Activated CD4-positive, alpha-beta T cell treated with anti-CD3 and anti-CD28 coated beads, Interleukin-2, amount 10 ng/mL, durations not matched to agents 24 days and 14 days (primary cell): ENCODE data around the gene MYL3. TPM values are rescaled to one million over a fixed set of nuclear protein-coding genes. Genes with fewer than 3 reads are reported as not detected.
"Not testable (repeated sequence)": the region's sequence is repeated elsewhere in the genome, so short reads cannot be mapped to it uniquely, and the experiment has no call there.

ENCODE experiments used
- DNase-seq: peaks from one replicate; pipeline ENCODE4 v3.0.0; 2022
- H3K27ac Mint-ChIP-seq: one replicate; pipeline ENCODE4 v1.8.0; 2022; ENCODE audit warnings: mild to moderate bottlenecking, mixed read lengths
- H3K27me3 Mint-ChIP-seq: one replicate; pipeline ENCODE4 v1.8.0; 2022; ENCODE audit warnings: mixed read lengths
- H3K36me3 Mint-ChIP-seq: one replicate; pipeline ENCODE4 v1.8.0; 2022; ENCODE audit warnings: low read depth, mild to moderate bottlenecking, mixed read lengths
- H3K4me1 Mint-ChIP-seq: one replicate; pipeline ENCODE4 v1.8.0; 2021; ENCODE audit warnings: mixed read lengths
- H3K4me3 Mint-ChIP-seq: one replicate; pipeline ENCODE4 v1.8.0; 2022; ENCODE audit warnings: mild to moderate bottlenecking, moderate library complexity, mixed read lengths
- H3K9me3 Mint-ChIP-seq: one replicate; pipeline ENCODE4 v1.8.0; 2021; ENCODE audit warnings: mixed read lengths
- intact Hi-C: fragments of 100-400 bp; cut with micrococcal nuclease; formaldehyde crosslinking; loops from one replicate; pipeline ENCODE4 v1.15.1; 2023
- total RNA-seq: library from RNA; stranded (reverse); gene quantifications from 2 replicates; pipeline ENCODE4 v1.2.3, GENCODE V29; 2022

MYL3 gene
- total RNA-seq, 1 donor from 2014 or later = not detected

DNA sequence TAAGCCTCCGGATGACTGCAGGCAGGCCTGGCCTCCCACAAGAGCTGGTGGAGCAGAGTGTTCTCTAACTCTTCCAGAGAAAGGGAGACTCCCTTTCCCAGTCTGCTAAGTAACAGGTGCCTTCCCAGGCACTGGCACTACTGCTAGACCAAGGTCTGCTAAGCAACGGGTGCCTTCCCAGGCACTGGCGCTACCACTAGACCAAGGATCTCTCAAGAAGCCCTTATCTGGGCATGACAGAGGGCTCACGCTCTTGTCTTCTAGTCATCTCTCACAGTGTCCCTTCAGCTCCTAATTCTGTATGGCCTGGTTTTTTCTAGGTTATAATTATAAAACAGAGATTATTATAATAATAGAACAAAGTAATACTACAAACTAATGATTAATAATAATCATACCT is 27.8 kb downstream of the MYL3 start:
- DNase-seq = peak; percentile 37
- H3K36me3 Mint-ChIP-seq = no peaks in the 10 kb centered on the region
- no peak overlapping the region for H3K27ac Mint-ChIP-seq
- H3K4me3 Mint-ChIP-seq = no peak overlapping the region
- intact Hi-C loops = no loop called here
- peaks cover 16% of the 10 kb centered on the region for H3K9me3 Mint-ChIP-seq
- H3K27me3 Mint-ChIP-seq = peaks cover 7% of the 10 kb centered on the region
- no peaks in the 10 kb centered on the region for H3K4me1 Mint-ChIP-seq

DNA sequence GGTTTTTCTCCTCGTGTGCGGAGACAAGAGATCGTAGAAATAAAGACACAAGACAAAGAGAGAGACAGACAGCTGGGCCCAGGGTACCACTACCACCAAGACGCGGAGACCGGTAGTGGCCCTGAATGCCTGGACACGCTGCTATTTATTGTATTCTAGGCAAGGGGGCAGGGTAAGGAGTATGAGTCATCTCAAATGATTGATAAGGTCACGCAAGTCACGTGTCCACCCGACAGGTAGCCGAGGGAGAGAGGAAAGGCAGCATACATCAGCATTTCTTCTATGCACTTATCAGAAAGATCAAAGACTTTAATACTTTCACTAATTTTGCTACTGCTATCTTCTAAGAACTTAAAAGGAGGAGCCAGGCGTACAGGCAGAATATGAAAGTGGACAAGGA is 28.2 kb downstream of the MYL3 start:
- Mint-ChIP-seq H3K36me3 (no peaks in the 10 kb centered on the region), H3K9me3 (peaks cover 13% of the 10 kb centered on the region), H3K4me1 (peaks cover under 1% of the 10 kb centered on the region), H3K4me3 (no peak overlapping the region), H3K27ac (no peak overlapping the region), H3K27me3 (peaks cover 7% of the 10 kb centered on the region)
- intact Hi-C loops = no loop called here
- no peak for DNase-seq

DNA sequence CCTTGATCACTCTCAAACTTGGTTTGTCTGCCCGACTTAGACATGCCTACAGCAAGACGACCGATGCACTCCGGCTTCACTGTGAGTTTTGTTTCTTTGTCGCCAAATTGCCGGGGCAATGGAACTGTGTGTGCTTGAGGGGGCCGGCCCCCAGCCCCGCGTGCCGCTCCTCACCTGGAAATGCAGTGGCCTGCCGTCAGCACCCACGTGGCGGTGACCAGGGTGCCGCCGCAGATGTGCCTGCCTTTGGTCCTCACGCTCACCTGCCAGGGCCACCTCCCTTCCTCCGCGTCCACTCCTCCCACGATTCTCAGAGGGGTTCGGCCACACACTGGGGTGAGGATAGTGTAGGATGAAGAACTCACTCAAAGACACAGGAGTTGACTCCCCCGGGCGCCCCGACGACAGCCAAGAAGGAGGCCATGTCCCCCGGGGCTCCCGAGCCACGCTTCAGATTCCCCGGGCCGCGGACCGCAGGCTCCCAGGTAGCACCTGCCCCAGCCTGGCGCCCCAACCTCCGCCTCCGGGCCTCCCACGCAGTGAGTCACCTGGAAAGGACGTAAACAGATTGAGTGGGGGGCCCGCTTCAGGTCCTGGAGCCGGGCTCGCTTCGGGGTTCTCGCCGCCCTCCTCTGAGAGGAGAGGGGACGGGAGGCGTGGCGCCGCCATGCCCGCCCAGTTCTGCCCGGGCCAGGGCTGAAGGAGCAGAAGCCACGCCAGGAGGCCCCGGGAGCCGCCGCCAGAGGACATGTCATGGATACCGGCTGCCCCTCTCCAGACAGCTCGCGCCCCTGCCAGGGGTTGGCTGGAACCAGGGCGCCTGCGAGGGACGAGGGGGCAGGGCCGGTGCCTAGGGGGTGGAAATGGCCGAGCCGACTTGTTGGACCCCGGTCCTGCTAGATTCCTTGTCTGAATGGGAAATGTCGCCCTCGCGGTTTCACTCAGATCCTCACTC is 29.6 kb downstream of the MYL3 start:
- H3K27me3 Mint-ChIP-seq = peaks cover 7% of the 10 kb centered on the region
- intact Hi-C loops = no loop called here

DNA sequence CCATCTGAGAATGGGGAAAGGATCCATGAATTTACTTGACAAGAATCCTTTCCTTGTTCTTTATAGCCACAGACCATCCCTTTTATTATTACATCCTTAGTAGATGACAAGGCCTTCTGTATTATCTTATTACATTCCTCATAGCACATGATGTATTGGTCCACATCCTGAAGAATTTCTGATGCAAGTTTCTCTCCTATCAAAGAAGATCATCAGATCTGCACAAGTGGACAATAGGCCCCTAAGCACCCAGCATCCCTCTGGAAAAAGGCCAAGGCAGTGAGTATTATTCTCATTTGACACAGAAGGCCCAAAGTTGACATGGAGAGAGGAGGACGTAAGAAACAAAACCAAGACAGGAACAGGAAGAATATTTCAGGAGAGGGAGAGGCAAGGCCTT is 31.4 kb downstream of the MYL3 start:
- Mint-ChIP-seq H3K9me3 (no peaks in the 10 kb centered on the region), H3K4me3 (no peak overlapping the region), H3K27me3 (no peaks in the 10 kb centered on the region), H3K4me1 (peaks cover 7% of the 10 kb centered on the region), H3K27ac (no peak overlapping the region), H3K36me3 (no peaks in the 10 kb centered on the region)
- DNase-seq = peak; percentile 40
- intact Hi-C loops = no loop called here

More for the DNA sequence above, 29.6 kb downstream of the MYL3 start:
- DNase-seq = peak; percentile 45
- no peaks in the 10 kb centered on the region for H3K36me3 Mint-ChIP-seq
- peaks cover 7% of the 10 kb centered on the region for H3K4me1 Mint-ChIP-seq
- H3K9me3 Mint-ChIP-seq = peaks cover 13% of the 10 kb centered on the region
- no peak overlapping the region for H3K27ac Mint-ChIP-seq
- H3K4me3 Mint-ChIP-seq = no peak overlapping the region

DNA sequence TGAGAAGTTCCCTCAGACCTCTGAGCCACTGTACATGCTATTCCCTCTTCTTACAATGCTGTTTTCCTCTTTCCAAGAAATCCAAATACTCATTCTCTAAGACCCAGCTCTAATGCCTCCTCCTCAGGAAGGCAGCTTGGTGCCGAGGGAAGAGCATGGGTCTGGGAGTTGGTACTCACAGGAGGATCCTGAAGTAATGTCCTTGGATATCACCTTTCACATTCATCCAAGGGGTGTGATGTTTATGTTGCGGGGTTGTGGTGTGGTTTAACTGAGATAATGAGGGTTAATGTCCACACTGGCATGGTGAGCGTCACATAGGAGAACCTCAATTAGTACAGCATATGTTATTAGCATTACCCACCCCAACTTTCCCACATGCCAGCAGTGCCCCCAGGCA is 31.9 kb downstream of the MYL3 start:
- Mint-ChIP-seq H3K4me3 (no peak overlapping the region), H3K36me3 (no peaks in the 10 kb centered on the region), H3K4me1 (peaks cover 7% of the 10 kb centered on the region), H3K9me3 (no peaks in the 10 kb centered on the region), H3K27me3 (no peaks in the 10 kb centered on the region), H3K27ac (no peak overlapping the region)
- peak; percentile 50 for DNase-seq
- intact Hi-C loops = no loop called here

DNA sequence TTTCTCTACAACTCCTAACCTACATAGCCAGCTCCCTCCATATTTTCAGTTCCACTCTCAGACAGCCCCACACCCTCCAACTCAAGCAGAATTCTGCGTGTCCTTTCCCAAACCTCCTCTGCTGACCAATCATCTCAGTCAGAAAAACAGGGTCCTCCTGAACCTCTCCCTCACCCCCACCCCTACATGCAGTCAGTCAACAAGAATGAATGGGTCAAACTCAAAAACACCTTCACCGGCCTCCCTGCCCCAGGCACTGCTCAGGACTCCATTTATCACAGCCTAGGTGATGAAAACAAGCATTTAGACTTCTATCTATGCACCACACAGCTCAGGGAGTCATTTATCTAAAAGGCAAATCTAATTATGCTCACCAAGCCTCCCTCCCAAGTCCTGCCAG is 32.4 kb downstream of the MYL3 start:
- Mint-ChIP-seq H3K27ac (no peak overlapping the region), H3K27me3 (no peaks in the 10 kb centered on the region), H3K4me1 (peaks cover 7% of the 10 kb centered on the region), H3K9me3 (no peaks in the 10 kb centered on the region), H3K4me3 (no peak overlapping the region), H3K36me3 (no peaks in the 10 kb centered on the region)
- intact Hi-C loops = no loop called here
- DNase-seq = peak; percentile 37

DNA sequence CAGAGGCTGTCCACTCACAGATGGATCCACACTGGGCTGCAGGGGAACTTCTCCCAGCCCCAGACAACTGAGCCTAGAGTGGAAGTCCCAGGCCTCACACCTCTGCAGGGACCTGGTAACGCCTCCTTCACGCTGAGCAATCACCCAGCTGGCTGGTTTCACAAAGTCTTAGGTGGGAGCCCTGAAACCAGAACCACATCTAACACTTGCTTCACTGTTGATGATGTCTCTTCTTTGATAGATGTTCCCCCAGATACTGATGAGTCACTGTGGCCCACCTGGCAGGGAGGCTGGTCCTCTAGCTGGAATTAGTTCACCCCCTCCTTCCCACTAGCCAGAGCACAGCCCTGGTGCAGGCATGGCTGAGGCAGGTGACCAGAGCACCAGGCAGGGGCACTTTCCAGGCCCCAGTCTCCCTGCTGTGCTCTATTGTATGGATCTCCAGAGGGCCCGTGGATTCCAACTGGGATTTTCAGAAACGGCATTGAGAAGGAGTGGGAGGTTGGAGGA is 33.5 kb downstream of the MYL3 start:
- H3K9me3 Mint-ChIP-seq = no peaks in the 10 kb centered on the region
- no peak overlapping the region for H3K27ac Mint-ChIP-seq
- peak; percentile 54 for DNase-seq
- H3K4me1 Mint-ChIP-seq = peaks cover 7% of the 10 kb centered on the region
- no peaks in the 10 kb centered on the region for H3K36me3 Mint-ChIP-seq
- intact Hi-C loops = no loop called here
- no peak overlapping the region for H3K4me3 Mint-ChIP-seq
- peaks cover 2% of the 10 kb centered on the region for H3K27me3 Mint-ChIP-seq

DNA sequence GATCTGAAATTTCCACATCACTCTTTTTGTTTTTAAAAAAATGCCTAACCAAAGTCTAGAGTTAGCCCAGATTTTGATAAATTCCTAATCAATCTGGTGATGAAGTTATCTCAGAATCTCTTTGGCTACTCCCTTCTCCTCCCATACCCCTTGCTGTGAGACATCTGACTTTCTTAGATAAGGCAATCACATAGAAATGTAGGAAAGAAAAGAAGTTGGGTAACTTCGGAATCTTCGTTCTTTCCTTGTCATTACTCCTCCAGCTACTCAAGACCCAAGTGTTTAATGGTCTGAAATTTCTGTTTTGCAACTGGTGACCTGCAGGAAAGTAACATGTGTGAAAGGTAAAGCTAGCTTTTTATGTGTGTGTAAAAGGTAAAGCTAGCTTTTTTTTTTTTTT is 37.8 kb downstream of the MYL3 start:
- intact Hi-C loops = no loop called here
- Mint-ChIP-seq H3K9me3 (peaks cover 11% of the 10 kb centered on the region), H3K27ac (no peak overlapping the region), H3K36me3 (no peaks in the 10 kb centered on the region), H3K27me3 (peaks cover 2% of the 10 kb centered on the region), H3K4me1 (peaks cover 9% of the 10 kb centered on the region), H3K4me3 (no peak overlapping the region)
- no peak for DNase-seq

DNA sequence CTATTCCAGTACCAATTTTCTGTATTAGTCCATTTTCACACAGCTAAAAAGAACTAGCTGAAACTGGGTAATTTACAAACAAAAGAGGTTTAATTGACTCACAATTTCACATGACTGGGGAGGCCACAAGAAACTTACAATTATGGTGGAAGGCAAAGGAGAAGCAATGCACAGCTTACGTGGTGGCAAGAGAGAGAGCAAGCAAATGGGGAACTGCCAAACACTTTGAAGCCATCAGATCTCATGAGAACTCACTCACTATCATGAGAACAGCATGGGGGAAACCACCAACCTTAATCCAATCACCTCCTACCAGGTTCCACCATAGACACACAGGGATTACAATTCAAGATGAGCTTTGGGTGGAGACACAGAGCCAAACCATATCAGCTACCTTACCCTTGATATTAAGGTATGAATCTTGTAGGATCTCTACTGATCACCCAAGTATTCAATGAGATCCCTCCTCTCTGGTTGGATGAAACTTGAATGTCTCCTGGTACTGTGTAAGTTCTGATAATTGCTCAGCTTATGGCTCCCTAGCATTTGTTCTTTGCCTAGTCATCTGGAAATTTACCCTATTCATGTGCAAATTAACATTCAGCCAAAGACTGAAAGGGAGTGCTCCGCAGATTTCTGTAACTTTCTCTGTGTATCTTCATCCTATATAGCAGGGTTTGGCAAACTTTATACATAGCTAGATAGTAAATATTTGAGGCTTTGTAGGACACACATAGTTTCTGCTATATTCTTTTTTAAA is 38.9 kb downstream of the MYL3 start:
- peaks cover 5% of the 10 kb centered on the region for H3K4me1 Mint-ChIP-seq
- H3K27me3 Mint-ChIP-seq = peaks cover 2% of the 10 kb centered on the region
- peaks cover 11% of the 10 kb centered on the region for H3K9me3 Mint-ChIP-seq
- no peaks in the 10 kb centered on the region for H3K36me3 Mint-ChIP-seq
- no peak overlapping the region for H3K4me3 Mint-ChIP-seq
- peak; percentile 27 for DNase-seq
- intact Hi-C loops = no loop called here
- no peak overlapping the region for H3K27ac Mint-ChIP-seq

DNA sequence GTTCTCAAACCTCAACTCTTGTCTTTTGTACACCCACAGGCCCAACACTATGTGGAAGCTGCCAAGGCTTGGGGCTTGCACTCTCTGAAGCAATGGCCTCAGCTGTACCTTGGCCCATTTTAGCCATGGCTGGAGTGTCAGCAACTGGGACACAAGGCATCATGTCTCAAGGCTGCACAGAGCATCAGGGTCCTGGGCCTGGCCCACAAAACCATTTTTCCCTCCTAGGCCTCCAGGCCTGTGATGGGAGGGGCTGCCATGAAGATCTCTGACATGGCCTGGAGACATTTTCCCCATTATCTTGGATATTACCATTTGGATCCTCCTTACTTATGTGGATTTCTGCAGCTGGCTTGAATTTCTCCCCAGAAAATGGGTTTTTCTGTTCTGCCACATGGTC is 39.9 kb downstream of the MYL3 start:
- DNase-seq = peak; percentile 33
- peaks cover 11% of the 10 kb centered on the region for H3K9me3 Mint-ChIP-seq

DNA sequence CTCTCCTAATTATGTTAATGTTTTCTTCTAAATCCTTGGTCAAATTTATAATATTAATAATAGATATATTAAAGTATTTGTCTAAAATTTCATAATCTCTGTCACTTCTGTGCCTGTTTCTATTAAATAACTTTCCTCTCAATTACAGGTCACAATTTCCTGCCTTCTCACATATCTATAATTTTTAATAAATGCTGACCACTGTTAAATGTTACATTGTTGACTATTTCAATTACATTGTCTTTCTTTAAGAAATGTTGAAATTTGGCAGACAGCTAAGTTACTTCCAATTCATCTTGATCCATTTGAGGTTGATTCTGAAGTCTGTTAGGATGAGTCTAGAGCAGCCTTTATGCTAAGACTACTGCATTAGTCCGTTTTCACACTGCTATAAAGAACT is 41.7 kb downstream of the MYL3 start:
- peaks cover 4% of the 10 kb centered on the region for H3K27me3 Mint-ChIP-seq
- H3K9me3 Mint-ChIP-seq = peaks cover 11% of the 10 kb centered on the region
- H3K4me1 Mint-ChIP-seq = peaks cover 2% of the 10 kb centered on the region
- intact Hi-C loops = no loop called here
- no peaks in the 10 kb centered on the region for H3K36me3 Mint-ChIP-seq
- DNase-seq = no peak
- no peak overlapping the region for H3K4me3 Mint-ChIP-seq
- no peak overlapping the region for H3K27ac Mint-ChIP-seq

More for the DNA sequence above, 39.9 kb downstream of the MYL3 start:
- H3K4me3 Mint-ChIP-seq, H3K27ac Mint-ChIP-seq, H3K4me1 Mint-ChIP-seq, H3K36me3 Mint-ChIP-seq, H3K27me3 Mint-ChIP-seq, intact Hi-C loops: not testable (repeated sequence)

DNA sequence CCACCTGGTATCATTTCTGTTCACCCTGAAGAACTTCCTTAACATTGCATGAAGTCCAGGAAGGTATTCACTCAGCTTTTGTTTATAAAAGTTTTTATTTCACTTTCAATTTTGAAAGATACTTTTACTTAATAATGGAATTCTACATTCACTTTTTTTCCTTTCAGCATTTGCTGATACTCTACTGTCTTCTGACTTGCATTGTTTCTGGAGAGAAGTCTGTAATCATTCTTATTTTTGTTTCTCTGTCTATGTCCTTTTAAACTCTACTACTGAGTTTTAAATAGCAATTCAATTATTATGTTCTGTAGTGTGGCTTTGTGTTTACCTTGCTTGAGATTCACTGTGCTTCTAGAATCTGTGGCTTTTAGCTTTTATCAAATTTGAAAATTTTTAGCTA is 42.4 kb downstream of the MYL3 start:
- no peak overlapping the region for H3K27ac Mint-ChIP-seq
- no peaks in the 10 kb centered on the region for H3K36me3 Mint-ChIP-seq
- peaks cover 5% of the 10 kb centered on the region for H3K27me3 Mint-ChIP-seq
- no peak overlapping the region for H3K4me3 Mint-ChIP-seq
- no peak for DNase-seq
- intact Hi-C loops = no loop called here
- H3K4me1 Mint-ChIP-seq = peaks cover 2% of the 10 kb centered on the region
- H3K9me3 Mint-ChIP-seq = peaks cover 11% of the 10 kb centered on the region

DNA sequence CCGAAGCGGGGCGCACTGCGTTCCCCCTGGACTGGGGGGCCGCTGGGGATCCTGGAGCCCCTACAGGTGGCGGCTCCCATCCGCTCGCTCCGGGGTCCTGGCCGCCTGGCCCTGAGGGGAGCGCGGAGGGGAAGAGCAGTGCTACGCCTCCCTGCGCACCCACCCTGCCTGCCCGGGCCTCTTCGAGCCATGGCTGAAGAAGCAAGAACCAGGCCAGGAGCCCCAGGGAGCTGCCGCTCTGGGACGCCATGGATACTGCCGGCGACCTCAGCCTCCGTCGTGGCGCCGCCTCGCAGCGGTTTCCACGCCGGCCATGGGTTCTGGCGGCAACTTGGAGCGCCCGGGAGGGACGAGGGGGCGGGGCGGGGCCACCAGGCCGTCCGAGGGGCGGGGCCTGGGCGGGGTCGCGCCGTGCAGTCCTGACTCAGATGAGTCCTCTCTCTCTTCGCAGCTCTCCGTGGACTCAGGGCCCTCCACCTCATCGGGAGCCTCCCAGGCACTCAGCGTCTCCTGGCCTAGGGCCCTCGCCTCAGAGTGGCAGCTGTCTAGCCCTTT is 50.9 kb downstream of the MYL3 start:
- Mint-ChIP-seq H3K4me1 (peaks cover 16% of the 10 kb centered on the region), H3K9me3 (no peaks in the 10 kb centered on the region), H3K4me3 (peak overlapping the region; percentile 76), H3K36me3 (no peaks in the 10 kb centered on the region), H3K27me3 (peaks cover 28% of the 10 kb centered on the region), H3K27ac (no peak overlapping the region)
- DNase-seq = peak; percentile 88
- intact Hi-C loops = no loop called here
